Thoracic aorta (tissue), 2 donors: ENCODE data around the gene NFIX. TPM values are rescaled to one million over a fixed set of nuclear protein-coding genes. Genes with fewer than 3 reads are reported as not detected.

Source experiments
- ATAC-seq: fragments of 150-250 bp; one replicate; pipeline ENCODE4 v1.8.0; 2017; ENCODE audit warnings: low read depth; ENCODE audit not compliant: insufficient number of reproducible peaks, low FRiP score
- DNase-seq: peaks from one replicate; pipeline ENCODE4 v3.0.0-alpha.2; 2020; ENCODE audit warnings: low spot score
- H3K27ac ChIP-seq, 2 donors: fragments of 200-600 bp; sonication (generic); 1 replicate in 1 of 2; 2 replicates in 1 of 2; pipeline ENCODE4 v1.5.1; 2016; ENCODE audit warnings: mild to moderate bottlenecking in 2 of 2, moderate library complexity in 2 of 2
- H3K27me3 ChIP-seq: fragments of 200-600 bp; sonication (generic); replicated peaks from 2 replicates; pipeline ENCODE4 v1.6.0; 2016; ENCODE audit warnings: mild to moderate bottlenecking; ENCODE audit not compliant: insufficient read depth
- H3K36me3 ChIP-seq: fragments of 200-600 bp; sonication (generic); one replicate; pipeline ENCODE4 v1.5.1; 2016
- H3K4me1 ChIP-seq, 2 donors: fragments of 200-600 bp; sonication (generic); 1 replicate in 1 of 2; 2 replicates in 1 of 2; pipeline versions ENCODE4 v1.5.1 to v1.6.0; 2016; ENCODE audit warnings: low read depth in 2 of 2, mild to moderate bottlenecking in 1 of 2; ENCODE audit not compliant: control insufficient read depth in 1 of 2
- H3K4me3 ChIP-seq: fragments of 200-600 bp; sonication (generic); 2 replicates; pipeline ENCODE4 v1.5.1; 2016; ENCODE audit warnings: mild to moderate bottlenecking
- H3K9me3 ChIP-seq: fragments of 200-600 bp; sonication (generic); 2 replicates; pipeline ENCODE4 v1.5.1; 2016
- CTCF ChIP-seq: fragments of 200-600 bp; sonication (generic); IDR thresholded peaks from one replicate; pipeline ENCODE4 v1.5.1; 2019; ENCODE audit warnings: antibody characterized with exemption
- total RNA-seq, 2 donors: library from RNA; depleted of rRNA; stranded (reverse); fragments of >200 nt; gene quantifications; one replicate each; pipeline versions ENCODE4 v1.1.0 to v1.2.3, GENCODE V29; 2016

Gene NFIX
- total RNA-seq, 2 donors from 2014 or later, result 126 to 145 TPM

- no peaks in the 10 kb centered on the region for H3K27me3 ChIP-seq
- peak; percentile 46 for TF ChIP-seq CTCF
- H3K36me3 ChIP-seq, result peaks cover 3% of the 10 kb centered on the region
- no peak overlapping the region for H3K4me3 ChIP-seq
- DNase-seq, result no peak
- peak overlapping the region; percentile 95 to 98 for H3K27ac ChIP-seq
- ATAC-seq, result no peak
- H3K9me3 ChIP-seq, result no peaks in the 10 kb centered on the region
- H3K4me1 ChIP-seq, result peaks cover 43 to 84% of the 10 kb centered on the region in 2 donors
Observed at GRCh38 chr19:13089139-13089856, 94.0 kb downstream of the NFIX start.

GRCh38 chr19:13089857-13090507 is 94.7 kb downstream of the NFIX start:
- Histone ChIP-seq H3K27me3 (no peaks in the 10 kb centered on the region), H3K9me3 (no peaks in the 10 kb centered on the region), H3K4me3 (no peak overlapping the region), H3K4me1 (peaks cover 43 to 89% of the 10 kb centered on the region in 2 donors), H3K36me3 (peaks cover 5% of the 10 kb centered on the region), H3K27ac (peak overlapping the region; percentile 95 to 98)
- ATAC-seq (no peak), DNase-seq (no peak)
- no peak for TF ChIP-seq CTCF

GRCh38 chr19:13090511-13091231 is 95.4 kb downstream of the NFIX start:
- H3K36me3 ChIP-seq, result peaks cover 11% of the 10 kb centered on the region
- H3K9me3 ChIP-seq, result no peaks in the 10 kb centered on the region
- DNase-seq (no peak), ATAC-seq (no peak)
- peak overlapping the region; percentile 95 to 98 for H3K27ac ChIP-seq
- H3K4me1 ChIP-seq, result peaks cover 38 to 85% of the 10 kb centered on the region in 2 donors
- no peaks in the 10 kb centered on the region for H3K27me3 ChIP-seq
- no peak for TF ChIP-seq CTCF
- no peak overlapping the region for H3K4me3 ChIP-seq

- ATAC-seq (peak; percentile 74), DNase-seq (peak; percentile 73)
- no peaks in the 10 kb centered on the region for H3K9me3 ChIP-seq
- peak overlapping the region; percentile 95 to 98 for H3K27ac ChIP-seq
- peaks cover 14% of the 10 kb centered on the region for H3K36me3 ChIP-seq
- peaks cover 41 to 85% of the 10 kb centered on the region in 2 donors for H3K4me1 ChIP-seq
- peak overlapping the region; percentile 57 for H3K4me3 ChIP-seq
- TF ChIP-seq CTCF, result no peak
- H3K27me3 ChIP-seq, result no peaks in the 10 kb centered on the region
Observed at GRCh38 chr19:13091400-13092157, 96.3 kb downstream of the NFIX start.
